Keratinocyte (primary cell): ENCODE results near the gene DKC1.

Source experiments
- CTCF ChIP-seq, 3 experiments: IDR thresholded peaks in 1 of 3; conservative IDR thresholded peaks in 1 of 3; optimal IDR thresholded peaks in 1 of 3; 2 replicates in 2 of 3; 3 replicates in 1 of 3; pipeline versions ENCODE3 to v1.5.1; 2011; ENCODE audit warnings: low read length in 3 of 3, mild to moderate bottlenecking in 3 of 3, moderate library complexity in 2 of 3, control low read depth in 1 of 3, inconsistent platforms in 1 of 3; ENCODE audit not compliant: insufficient read depth in 2 of 3; ENCODE audit errors: extremely low read depth in 1 of 3
- EZH2 ChIP-seq: IDR thresholded peaks from one replicate; pipeline ENCODE4 v1.6.1; 2012; ENCODE audit warnings: inconsistent platforms, mild to moderate bottlenecking, low read length, moderate library complexity

GRCh38 chrX:154775419-154776349, 13.0 kb downstream of the DKC1 start:
- TF ChIP-seq CTCF (optimal IDR thresholded peaks at IDR 0.05 in 1 of 3, IDR thresholded peaks at IDR 0.05 in 1 of 3, conservative IDR thresholded peaks at IDR 0.05 in 1 of 3; ENCODE audit: extremely low read depth in 1 of 3, insufficient read depth in 2 of 3, low read length in 3 of 3) (no peak), EZH2 (no peak)
